ENCODE results near the gene BCKDK.
"Not testable (repeated sequence)": the region's sequence is repeated elsewhere in the genome, so short reads cannot be mapped to it uniquely, and the experiment has no call there.

The BCKDK gene

GRCh38 chr16:31141489-31142108 is 33.4 kb downstream of the BCKDK start:
- no peak for DNase-seq (ENCODE audit: low read depth in 2 of 2)

GRCh38 chr16:31142109-31143010 is 34.2 kb downstream of the BCKDK start:
- DNase-seq (ENCODE audit: low read depth in 2 of 2) = peak; percentile 98 to 99

DNA sequence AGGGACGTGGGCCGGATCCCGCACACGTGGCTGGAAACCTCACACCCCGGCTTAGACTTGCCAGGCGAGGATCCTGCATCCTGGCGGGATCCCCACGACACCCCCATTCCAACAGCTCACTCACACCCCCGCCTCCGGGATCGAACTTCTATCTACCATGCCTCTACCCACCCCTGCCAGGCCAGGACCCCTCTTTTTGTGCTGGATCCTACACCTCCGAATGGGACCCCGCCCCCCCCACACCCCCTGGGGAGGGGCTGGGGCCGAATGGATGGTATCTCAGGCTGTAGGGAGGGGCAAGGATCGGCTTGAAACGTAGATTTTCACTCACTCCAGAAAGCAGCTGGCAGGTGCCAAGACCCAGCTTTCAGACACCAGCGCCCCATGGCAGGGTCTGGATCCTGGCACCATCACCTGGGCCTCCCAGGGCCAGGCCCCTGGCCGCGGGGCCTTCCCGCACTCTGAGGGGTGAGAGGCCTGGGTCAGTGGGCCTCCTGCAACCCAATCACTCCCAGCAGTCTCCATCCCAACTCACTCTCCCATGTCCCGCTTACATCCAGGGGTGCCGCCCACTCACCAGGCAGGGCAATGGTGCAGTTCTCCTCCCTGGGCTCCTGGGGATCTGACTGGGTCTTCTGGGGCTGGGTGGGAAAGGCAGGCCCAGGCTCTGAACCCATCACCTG is 35.0 kb downstream of the BCKDK start:
- no peak for DNase-seq (ENCODE audit: low read depth in 2 of 2)

- no peak for DNase-seq (ENCODE audit: low read depth in 2 of 2)
Observed at GRCh38 chr16:31143694-31144148, 35.5 kb downstream of the BCKDK start.

- DNase-seq (ENCODE audit: low read depth in 2 of 2) = not testable (repeated sequence)
Observed at GRCh38 chr16:31144418-31144817, 36.2 kb downstream of the BCKDK start.

GRCh38 chr16:31145398-31145990 is 37.3 kb downstream of the BCKDK start:
- no peak for DNase-seq (ENCODE audit: low read depth in 2 of 2)

DNA sequence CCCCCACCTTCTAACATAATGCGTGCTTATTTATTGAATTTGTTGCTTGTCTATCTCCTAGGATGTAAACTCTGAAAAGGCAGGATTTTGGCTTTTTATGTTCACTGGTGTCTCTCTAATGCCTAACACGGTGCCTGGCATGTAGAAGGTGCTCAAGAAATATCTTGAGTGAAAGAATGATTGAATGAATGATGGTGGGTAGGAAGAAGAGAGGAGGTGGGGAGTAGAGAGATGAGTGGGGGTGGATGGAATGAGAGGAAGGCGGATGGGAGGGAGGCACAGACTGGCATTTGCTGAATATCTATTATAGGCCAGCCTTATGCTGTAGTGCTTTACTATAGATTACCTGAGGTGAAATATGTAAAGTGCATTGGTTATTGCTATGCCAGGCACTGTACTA is 39.4 kb downstream of the BCKDK start:
- no peak for DNase-seq (ENCODE audit: low read depth in 2 of 2)

DNA sequence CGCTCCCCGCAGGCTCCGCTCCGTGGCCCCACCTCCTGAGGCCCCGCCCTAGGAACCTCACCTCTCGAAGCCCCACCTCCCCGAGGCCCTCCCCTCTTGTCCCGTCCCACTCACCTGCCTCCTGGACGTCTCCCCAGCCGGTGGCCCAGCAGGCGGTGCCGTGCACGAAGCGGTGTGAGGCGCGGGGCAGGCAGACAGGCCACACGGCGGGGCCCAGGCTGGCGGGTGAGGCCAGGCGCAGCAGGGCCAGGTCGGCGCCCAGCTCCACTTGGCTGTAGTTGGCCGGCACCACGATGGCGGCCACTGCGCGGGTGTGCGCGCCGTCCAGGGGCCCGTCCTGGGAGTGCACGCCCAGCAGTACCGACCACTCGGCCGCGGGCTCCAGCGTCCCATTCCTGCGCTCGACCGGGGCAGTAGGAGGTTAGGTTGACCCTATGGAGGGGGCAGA is 40.1 kb downstream of the BCKDK start:
- no peak for DNase-seq (ENCODE audit: low read depth in 2 of 2)

GRCh38 chr16:31148896-31149295 is 40.7 kb downstream of the BCKDK start:
- no peak for DNase-seq (ENCODE audit: low read depth in 2 of 2)

DNA sequence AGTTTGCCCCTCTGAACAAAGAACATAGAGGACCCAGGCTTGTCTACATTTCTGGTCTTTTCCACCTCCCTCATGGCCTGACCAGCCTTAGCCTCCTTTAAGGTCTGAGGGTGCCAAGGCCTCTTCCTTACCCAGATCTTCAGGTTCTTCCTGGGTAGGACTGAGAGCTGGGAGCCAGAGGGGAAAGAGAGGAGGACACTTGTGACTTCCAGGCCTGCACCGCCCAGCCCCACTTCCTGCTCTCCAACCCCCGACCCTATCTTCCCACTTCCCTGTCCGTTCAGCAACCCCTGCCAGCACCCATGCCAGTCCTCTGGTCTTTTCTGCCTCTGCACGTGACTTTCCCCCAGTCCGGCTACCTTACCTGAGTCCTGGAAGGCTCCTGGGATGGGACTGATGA is 41.1 kb downstream of the BCKDK start:
- no peak for DNase-seq (ENCODE audit: low read depth in 2 of 2)

- DNase-seq (ENCODE audit: low read depth in 2 of 2) = no peak
Observed at GRCh38 chr16:31149894-31150890, 42.0 kb downstream of the BCKDK start, which contains the start of gene PRSS36. TSS of gene PRSS36 (minus strand) at chr16:31150066. CDS start at chr16:31150035, 31 bp downstream.

DNA sequence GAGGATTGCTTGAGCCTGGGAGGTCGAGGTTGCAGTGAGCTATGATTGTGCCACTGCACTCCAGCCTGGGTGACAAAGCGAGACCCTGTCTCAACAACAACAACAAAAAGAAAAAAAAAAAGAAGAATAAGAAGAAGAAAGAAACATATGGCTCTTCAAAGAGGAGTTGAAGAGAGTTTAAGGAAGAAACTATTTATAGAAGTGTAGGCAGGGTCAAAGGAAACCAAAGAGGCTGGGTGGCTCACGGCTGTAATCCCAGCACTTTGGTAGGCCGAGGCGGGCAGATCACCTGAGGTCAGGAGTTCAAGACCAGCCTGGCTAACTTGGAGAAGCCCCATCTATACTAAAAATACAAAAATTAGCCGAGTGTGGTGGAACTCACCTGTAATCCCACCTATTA is 42.8 kb downstream of the BCKDK start:
- DNase-seq (ENCODE audit: low read depth in 2 of 2) = not testable (repeated sequence)

- DNase-seq (ENCODE audit: low read depth in 2 of 2) = no peak
Observed at GRCh38 chr16:31157136-31157535, 49.0 kb downstream of the BCKDK start.
